ENCODE measurements around the gene EPS8L1.

DNA sequence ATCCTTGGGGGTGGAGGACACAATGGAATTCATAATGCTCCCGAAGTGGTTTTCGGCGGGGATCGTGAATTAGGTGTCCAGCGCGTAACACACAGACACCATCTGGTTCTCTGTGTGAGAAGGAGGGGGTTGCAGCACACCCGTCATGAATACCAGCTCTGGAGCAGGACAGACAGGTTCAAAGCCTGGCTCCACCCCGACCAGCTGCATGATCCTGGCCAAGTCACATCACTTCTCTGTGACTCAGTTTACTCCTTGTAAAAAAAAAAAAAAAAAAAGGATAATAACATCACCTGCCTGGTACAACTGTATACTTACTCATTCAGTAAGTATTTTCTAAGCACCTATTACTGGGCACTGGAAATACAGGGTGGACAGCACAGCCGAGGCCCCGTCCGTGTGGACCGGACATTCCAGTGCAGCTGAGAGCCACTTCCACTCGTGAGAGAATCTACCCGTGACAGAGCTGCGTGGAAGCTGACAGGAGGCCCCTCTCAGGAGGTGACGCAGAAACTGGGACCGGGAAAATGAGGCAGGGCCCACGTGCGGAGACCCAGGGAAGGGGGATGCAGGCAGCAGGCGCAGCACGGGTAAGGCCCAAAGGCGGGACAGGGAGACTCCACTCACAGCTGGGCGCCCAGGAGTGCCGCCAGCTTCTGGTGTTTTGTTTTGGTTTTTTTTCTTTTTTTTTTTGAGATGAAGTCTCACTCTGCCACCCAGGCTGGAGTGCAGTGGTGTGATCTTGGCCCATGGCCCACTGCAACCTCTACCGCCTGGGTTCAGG, 24.7 kb upstream of the EPS8L1 start:
- TF ChIP-seq, protein P1, sequence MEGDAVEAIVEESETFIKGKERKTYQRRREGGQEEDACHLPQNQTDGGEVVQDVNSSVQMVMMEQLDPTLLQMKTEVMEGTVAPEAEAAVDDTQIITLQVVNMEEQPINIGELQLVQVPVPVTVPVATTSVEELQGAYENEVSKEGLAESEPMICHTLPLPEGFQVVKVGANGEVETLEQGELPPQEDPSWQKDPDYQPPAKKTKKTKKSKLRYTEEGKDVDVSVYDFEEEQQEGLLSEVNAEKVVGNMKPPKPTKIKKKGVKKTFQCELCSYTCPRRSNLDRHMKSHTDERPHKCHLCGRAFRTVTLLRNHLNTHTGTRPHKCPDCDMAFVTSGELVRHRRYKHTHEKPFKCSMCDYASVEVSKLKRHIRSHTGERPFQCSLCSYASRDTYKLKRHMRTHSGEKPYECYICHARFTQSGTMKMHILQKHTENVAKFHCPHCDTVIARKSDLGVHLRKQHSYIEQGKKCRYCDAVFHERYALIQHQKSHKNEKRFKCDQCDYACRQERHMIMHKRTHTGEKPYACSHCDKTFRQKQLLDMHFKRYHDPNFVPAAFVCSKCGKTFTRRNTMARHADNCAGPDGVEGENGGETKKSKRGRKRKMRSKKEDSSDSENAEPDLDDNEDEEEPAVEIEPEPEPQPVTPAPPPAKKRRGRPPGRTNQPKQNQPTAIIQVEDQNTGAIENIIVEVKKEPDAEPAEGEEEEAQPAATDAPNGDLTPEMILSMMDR (IDR thresholded peaks at IDR 0.05) = no peak
- no peak for TF ChIP-seq POLR2A (IDR thresholded peaks at IDR 0.05)

All from body of pancreas (tissue), 4 donors.